ENCODE measurements around the gene TMEM178A.

Gene TMEM178A

GRCh38 chr2:39682066-39682692 is 16.5 kb downstream of the TMEM178A start:
- DNase-seq = no peak

DNA sequence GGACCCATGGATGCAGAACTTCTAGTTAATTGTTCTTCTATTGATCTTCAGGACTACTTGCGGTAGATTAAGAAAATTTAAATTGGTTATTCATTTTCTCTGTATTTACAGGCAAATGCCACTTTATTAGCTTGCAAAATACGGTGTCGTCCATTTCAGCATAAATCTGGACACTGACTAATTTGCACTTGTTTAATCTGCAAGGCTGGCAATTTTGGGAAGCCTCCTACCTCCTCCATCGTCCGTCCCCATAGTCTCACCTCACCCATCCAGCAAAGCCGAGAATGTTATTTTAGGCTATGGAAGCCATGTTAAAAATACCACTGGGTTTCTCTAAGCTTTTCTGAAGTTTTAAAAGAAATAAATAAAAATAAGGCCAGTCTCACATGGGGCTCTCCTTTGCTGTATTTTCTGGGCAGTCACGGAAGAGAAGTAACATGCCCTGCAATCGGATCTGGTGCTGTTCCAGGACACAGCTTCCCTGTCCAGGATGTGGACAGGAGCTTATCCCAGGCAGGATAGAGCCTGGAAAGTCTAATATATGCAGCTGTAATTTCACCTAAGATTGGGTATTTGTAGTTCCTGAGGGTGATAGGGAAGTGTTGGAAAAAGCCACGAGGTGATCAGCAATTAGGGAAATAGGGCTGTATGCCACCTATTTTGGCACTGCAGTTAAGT is 17.4 kb downstream of the TMEM178A start:
- no peak for DNase-seq

DNA sequence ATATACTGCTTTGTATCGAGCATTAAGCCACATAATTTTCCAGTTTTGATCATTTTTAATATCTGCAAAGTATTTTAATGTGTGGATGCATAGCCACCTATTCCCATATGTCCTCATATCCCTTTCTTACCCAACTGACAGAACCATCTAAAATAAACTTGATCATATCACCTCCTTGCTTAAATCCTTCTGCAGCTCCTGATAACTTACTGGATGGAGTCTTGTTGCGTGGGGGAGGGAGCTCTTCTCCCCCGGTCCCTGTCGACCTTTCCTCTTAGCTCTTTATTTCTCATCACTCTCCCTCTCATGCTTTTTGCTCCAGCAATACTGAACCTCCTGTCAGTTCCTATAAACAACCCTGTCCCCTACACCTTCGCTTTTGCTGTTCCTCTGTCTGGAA is 18.7 kb downstream of the TMEM178A start:
- DNase-seq = no peak

GRCh38 chr2:39685126-39685525 is 19.4 kb downstream of the TMEM178A start:
- no peak for DNase-seq

- no peak for DNase-seq
Measured at GRCh38 chr2:39686456-39686855, 20.7 kb downstream of the TMEM178A start.

- DNase-seq = no peak
Measured at GRCh38 chr2:39688181-39688580, 22.5 kb downstream of the TMEM178A start.

- no peak for DNase-seq
Measured at GRCh38 chr2:39689272-39689841, 23.6 kb downstream of the TMEM178A start.

GRCh38 chr2:39689876-39690275 is 24.2 kb downstream of the TMEM178A start:
- no peak for DNase-seq

GRCh38 chr2:39693245-39693644 is 27.5 kb downstream of the TMEM178A start:
- no peak for DNase-seq

DNA sequence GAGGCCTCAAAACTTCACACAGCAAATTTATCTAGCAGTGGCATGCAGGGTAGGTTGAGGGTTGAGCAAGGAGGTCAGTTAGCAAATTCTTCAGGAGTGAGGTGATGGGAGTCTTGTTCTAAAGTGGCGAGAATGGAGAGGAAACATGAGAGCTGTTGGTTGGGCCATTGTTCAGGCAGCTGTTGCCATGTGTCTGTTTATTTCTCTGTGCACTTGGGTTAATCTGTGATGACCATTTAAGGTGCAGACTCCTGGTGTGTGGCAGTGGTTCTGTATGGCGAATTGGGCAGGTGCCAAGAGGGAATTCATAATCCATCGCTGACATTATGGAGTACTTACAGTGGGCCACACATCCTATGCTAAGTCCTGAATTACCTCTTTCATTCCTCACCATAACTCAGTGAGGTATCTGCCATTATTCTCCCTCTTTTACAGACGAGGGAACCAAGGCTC is 30.4 kb downstream of the TMEM178A start:
- no peak for DNase-seq

DNA sequence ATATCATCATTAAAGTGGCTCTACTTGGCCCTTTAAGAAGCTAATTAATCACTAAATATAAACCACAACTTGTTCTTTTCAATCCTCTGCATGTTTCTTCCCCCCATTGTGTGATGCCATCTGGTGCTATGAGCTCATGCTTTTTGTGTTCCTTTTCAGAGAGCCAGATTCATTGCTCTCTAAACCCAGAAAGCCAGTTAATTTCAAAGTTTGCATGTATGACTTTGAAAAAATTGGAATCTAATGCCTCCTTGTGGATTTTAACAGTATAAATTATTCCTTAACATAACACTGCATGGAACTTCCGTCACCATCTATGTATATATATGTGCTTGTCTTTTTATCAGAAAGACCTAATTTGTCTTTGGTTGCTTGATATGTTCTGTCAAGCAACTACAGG is 31.1 kb downstream of the TMEM178A start:
- no peak for DNase-seq

DNA sequence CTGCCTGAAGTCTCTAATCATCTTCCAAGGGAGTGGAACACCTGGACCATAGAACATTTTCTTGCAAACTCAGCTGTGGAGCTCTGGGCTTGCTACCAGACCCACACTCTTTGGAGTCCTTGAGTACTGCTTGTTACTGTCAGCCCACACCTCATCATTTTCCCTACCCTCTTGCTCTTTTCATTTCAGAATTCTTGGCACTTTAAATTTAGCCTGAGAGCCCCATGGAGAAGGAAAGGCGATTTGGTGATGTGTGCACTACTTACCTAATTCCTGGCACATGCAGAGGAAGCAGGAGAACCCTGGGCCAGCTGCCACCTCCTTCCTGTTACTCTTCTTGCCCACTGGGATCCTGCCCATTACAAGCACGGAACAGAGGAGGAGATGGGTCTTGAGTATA is 31.7 kb downstream of the TMEM178A start:
- no peak for DNase-seq

- no peak for DNase-seq
Measured at GRCh38 chr2:39701137-39701536, 35.4 kb downstream of the TMEM178A start.

GRCh38 chr2:39703181-39703872 is 37.6 kb downstream of the TMEM178A start:
- no peak for DNase-seq

GRCh38 chr2:39704540-39704939 is 38.8 kb downstream of the TMEM178A start:
- DNase-seq = no peak

- DNase-seq = no peak
Measured at GRCh38 chr2:39705638-39706037, 39.9 kb downstream of the TMEM178A start.

DNA sequence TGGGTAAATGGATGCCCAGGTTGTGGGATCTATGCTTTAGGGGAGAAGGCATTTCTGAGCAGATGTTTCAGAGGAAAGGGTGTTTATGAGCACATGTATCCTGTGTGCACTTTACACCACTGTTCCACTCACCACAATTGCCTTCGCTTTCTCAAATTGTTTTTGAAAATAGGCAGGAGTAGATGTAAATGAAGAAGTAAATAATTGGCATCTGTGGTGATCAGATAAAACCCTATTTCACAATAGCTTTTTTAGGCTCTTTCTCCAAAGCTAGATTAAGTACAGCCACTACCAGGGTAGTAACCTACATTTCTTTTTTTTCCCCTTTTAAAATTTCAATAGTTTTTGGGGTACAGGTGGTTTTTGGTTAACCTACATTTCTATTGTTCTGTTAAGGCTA is 40.6 kb downstream of the TMEM178A start:
- no peak for DNase-seq

DNA sequence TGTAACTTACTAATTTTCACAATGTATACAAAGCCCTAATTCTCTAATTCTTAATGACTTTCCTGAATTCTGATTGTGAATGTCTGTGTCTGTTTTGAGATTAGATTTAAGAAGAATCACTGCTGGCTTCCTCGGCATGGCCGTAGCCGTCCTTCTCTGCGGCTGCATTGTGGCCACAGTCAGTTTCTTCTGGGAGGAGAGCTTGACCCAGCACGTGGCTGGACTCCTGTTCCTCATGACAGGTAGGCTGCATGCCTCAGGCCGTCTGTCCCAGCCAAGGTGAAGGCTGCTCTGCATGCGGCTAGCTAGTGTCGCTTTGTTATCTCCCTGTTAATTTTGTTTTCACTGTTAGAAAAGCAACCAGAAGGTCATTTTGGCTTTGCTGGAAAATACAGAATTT is 41.2 kb downstream of the TMEM178A start:
- no peak for DNase-seq

DNA sequence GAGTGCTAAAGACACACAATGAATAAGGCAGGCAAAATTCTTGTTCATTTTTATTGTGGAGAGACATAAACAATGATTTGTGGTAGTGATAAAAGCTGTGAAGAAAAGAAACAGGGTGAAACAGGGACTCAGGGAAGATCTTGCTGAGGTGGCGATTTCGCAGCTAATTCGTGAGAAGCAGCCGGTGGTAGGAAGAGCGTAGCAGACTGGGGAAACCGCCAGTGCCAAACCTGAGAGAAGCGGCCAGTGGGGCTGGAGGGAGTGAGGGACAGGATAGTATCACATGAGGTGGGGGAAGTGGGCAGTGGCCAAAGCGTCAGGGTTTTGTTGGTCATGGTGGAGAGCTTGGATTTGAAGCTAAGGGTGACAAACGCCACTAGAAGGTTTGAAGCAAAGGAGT is 42.3 kb downstream of the TMEM178A start:
- DNase-seq = no peak

GRCh38 chr2:39710807-39711206 is 45.1 kb downstream of the TMEM178A start:
- no peak for DNase-seq

GRCh38 chr2:39712953-39713352 is 47.2 kb downstream of the TMEM178A start:
- DNase-seq = no peak

DNA sequence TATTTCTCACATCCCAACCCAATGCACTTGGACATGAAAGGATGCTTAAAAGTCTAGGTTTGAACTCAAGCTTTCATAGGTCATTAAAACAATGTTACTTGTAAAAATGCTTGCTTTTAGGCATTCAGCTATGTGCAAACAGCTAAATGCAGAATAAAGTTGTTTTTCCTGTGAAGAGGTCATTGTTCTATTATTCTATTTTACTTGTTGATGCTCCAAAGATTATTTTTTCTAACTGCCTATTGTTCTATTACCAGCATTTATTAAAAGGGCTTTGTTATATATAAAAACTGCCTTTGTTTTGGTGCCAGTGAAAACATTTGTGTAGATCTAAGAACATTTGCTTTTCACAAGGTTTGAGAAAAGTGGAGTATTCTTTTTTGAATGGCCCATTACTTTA is 49.4 kb downstream of the TMEM178A start:
- no peak for DNase-seq

DNA sequence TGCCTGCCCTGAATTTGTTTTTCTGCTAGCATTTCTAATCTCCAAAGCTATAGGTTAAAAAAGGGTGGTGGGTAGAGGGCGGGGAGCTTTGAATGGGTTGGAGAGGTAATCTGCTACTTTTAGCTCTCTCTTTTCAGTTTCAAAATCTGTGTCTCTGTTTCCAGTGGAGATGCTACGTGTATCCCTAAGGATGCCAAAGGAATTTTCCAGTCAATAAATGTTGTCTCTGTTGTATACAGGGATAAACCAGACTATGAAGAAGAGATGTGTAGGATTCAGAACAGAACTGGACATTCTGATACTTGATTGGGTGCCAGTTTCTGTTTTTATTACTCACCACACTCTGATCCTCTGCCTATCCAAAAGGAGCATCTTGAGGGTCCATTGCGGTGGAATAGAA is 50.1 kb downstream of the TMEM178A start:
- DNase-seq = no peak

GRCh38 chr2:39717067-39717466 is 51.4 kb downstream of the TMEM178A start:
- no peak for DNase-seq
